Panc1 (cell line): Measurements from ENCODE around the gene H1-8.

ENCODE experiments used
- POLR2AphosphoS5 ChIP-seq: IDR thresholded peaks from 2 replicates; pipeline ENCODE4 v1.6.1; 2012; ENCODE audit warnings: mild to moderate bottlenecking, low read depth, low read length, moderate library complexity
- TCF7L2 ChIP-seq: IDR thresholded peaks from 2 replicates; pipeline ENCODE4 v1.6.1; 2011; ENCODE audit warnings: mild to moderate bottlenecking, low read depth, low read length, inconsistent platforms
- TF ChIP-seq, protein P1 (sequence below): fragments of 450-650 bp; IDR thresholded peaks from 2 replicates; pipeline ENCODE4 v1.5.1; 2017; ENCODE audit warnings: mild to moderate bottlenecking

DNA sequence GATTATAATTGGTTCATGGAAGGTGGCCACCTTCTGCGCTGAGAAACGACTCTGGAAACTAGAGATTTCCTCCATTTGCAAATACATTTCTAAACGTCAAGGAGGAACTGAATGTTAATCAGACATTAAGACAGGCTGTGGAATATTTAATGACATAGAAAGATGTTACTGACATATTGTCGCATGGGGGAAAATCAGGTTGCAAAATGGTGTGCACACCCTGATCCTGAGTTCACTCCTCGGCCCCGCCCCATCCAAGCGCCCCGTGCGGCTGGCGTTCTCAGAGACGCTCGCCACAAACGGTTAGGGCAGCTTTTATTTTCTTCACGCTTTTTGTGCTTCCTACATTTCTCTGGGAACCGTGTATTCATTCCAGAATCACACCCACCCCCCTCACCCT lies 10.7 kb downstream of the H1-8 start:
- TF ChIP-seq POLR2AphosphoS5 (no peak), TCF7L2 (no peak)
- TF ChIP-seq, protein P1, sequence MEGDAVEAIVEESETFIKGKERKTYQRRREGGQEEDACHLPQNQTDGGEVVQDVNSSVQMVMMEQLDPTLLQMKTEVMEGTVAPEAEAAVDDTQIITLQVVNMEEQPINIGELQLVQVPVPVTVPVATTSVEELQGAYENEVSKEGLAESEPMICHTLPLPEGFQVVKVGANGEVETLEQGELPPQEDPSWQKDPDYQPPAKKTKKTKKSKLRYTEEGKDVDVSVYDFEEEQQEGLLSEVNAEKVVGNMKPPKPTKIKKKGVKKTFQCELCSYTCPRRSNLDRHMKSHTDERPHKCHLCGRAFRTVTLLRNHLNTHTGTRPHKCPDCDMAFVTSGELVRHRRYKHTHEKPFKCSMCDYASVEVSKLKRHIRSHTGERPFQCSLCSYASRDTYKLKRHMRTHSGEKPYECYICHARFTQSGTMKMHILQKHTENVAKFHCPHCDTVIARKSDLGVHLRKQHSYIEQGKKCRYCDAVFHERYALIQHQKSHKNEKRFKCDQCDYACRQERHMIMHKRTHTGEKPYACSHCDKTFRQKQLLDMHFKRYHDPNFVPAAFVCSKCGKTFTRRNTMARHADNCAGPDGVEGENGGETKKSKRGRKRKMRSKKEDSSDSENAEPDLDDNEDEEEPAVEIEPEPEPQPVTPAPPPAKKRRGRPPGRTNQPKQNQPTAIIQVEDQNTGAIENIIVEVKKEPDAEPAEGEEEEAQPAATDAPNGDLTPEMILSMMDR, result no peak
